Hypothalamus (tissue), 51 donors: ENCODE data around the gene ANKRD1.
"Not testable (repeated sequence)": the region's sequence is repeated elsewhere in the genome, so short reads cannot be mapped to it uniquely, and the experiment has no call there.

Experiments
- DNase-seq, 51 donors: peaks; one replicate each; lab custom pipeline; 2025; lab: John Stamatoyannopoulos, UW

The ANKRD1 gene

DNA sequence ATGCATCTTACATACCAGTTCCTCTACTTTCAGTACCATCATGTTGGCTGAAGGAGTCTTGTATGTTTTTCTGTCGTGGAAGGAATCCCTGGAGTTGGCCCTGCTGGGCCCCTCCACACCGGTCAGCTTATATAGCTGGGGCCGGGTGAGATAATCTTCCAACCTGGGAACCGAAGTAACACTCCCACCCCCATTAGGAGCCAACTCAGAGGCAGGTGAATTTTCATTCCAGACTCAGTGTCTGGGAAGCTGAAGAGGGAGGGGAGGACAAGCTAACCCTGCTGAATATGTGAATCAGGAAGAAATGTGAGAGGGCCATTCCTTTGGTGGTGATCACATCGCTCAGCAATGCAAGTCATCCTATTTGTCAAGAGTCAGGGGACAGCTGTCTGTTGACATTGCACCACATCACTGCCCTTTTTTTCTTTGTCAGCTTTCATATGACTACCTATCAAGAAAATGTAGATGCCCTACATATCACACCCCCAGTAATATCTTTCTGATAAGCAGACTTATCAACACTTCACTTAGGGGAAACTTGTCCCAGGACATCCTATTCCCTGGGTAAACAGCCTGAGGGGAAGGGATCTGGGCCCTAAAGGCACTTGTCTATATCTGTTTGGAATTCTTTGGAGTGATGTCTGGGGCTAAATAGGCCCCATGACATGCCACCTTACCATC, at the start of gene ANKRD1:
ANKRD1 (minus strand) TSS at position 102 of the 681 bp plus-strand sequence; CDS start at position 42, 60 bp downstream.
- DNase-seq, result no peak

- DNase-seq, result no peak
Observed at GRCh38 chr10:90969947-90970673, 49.2 kb upstream of the ANKRD1 start.

DNA sequence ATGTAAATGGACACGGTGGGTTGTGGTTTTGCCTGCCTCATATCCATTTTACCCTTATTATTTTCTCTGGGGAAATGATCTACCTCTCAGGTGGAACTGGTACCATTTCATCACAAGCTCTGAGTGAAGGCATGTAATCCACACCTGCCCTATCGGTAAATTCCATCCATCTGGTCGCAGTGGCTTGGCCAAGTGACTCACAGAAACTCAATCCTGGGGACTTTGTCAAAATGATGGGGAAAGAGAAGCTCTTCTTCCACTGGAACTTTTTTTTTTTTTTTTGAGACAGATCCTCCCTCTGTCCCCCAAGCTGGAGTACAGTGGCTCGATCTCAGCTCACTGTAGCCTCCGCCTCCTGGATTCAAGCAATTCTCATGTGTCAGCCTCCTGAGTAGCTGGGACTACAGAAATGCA, 48.2 kb upstream of the ANKRD1 start:
- DNase-seq, result no peak

DNA sequence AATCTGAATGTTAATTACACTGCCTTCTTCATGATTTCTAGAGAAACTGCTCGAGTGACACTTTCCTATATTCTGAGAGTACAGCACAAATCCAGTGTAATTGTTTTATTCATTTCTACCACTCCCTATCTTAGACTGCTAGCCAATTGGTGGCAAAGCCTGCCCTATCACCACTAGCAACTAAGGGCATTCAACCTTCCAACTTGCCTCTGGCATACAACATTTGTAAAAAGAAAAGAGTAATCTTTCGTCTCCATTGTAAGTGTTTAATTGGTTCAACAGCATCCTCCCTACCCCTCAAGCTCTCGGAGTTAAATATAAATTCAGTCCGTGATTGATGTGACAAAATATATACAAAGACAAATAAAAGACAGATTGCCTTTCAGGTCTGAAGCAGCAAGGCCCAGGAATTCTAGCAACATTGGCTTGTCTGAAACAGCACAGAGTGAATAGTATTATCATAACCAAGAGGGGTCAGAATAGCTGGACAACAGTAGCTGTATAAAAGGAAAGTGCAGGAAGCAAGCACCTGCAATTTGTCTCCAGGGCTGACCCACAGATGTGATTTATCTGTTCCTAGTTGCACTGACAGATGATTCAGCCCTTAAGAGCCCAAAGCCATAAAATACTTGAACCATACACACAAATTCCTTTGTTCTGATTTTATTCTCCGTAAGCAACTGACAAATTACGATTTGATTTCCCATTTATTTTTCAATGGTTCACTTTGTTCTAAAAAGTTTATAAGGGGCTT, 47.6 kb upstream of the ANKRD1 start:
- DNase-seq, result no peak

DNA sequence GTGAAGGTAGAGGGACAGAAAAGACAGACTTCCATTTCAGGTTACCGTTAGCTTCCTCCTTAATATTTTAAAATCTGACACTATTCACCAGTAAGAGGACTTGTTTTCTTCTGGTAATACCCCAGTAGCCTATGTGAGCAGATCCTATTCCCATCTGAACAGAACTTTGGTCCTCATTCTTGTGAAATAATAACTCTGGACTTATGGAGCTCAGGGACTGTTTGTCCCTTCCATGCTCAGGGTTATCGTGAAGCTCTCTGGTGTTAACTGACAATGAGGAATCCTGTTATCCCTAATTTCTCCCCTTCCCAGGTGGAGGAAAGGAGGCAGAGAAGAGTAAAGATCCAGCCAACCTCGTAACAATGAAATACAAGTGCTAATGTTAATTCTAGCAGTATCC, 47.0 kb upstream of the ANKRD1 start:
- DNase-seq, result no peak

GRCh38 chr10:90966146-90966545, 45.3 kb upstream of the ANKRD1 start:
- no peak for DNase-seq

- no peak for DNase-seq
Observed at GRCh38 chr10:90965720-90966119, 44.8 kb upstream of the ANKRD1 start.

DNA sequence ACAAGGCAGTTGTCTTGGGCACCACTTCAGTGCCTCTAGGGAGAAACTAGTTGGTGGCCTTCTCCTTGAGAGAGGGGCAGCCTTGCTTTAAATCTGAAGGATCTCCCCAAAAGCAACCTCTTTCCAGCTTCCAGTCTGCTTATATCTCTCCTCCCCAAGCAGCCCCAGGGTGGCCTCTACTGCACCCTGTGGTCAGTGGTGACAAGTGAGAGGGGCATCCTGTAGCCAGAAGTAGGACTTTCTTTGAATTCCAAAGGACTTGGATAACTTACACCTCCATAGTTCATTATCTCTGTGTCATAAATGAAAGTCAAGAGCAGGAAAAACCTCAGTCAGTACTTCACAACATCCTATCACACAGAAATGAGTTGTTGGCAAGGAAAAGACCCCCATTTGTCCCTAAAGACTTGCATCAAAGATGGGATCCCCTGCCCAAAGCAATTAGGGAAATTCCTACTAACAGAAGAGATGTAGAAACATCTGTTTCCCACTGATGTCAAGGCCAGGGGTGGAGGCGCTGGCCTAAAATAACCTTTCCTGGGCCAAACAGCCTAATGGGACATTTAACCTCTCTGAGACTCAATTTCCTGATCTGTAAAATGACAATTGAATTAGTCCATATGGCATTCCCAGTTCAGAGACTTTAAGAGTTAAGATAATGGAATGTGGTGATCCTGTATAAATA, 44.0 kb upstream of the ANKRD1 start:
- no peak for DNase-seq

DNA sequence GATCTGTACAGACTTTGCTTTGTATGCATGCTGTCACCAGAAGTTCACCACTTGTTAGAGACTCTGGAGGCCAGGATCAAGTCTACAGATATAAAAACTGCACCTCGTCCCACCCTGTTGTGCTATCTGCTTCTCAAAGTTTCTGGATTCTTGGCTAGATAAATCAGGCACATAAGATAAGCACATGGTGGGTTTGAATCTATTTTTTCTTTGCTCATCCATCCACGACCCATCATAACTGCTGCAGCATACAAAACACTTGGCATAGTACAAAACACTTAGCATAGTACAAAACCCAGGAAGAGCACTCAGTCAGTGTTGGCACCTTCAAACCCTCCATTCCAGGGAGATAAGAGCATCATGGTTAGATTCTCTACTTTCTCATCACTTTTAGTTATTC, 42.4 kb upstream of the ANKRD1 start:
- no peak for DNase-seq

DNA sequence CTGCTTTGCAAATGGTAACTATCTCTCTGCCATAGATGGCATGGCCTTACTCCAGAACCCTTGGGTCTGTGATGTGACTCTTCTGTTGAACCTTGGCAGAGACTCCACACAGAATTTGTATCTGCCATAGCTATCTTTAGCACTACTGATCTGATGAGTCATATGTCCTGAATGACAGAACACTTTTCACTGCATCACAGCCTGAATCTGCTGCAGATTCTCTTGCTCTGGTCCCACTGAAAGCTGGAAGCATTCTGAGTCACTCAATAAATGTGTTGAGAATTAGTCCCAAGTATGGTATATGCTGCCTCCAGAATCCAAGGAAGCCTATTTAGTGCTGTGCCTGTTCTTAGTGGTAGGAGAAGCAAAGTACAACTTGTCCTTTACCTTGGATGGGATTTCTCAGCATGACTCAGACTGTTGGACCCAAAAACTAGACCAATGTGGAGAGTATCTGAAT, 39.5 kb upstream of the ANKRD1 start:
- DNase-seq, result peak in 2 of 51 donors; percentile 9 to 24

DNA sequence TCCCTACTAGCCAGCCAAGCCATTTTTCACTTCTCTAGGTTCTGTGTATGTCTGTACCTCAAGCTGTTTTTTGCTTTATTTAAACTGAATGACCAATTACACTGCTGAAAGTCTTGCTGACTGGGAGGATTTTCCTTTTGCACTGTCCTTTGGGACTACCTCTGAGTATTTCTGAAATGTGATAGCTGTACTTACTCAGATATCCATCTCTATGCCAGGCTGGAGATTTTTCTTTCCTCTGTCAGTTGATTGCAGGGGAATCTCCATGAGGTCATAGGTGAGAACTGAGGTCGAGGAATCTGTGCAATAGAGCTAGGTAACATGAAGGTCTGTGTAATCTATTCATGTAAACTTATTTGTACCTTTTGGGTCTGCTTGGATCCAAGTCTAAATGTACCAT, 38.9 kb upstream of the ANKRD1 start:
- no peak for DNase-seq

GRCh38 chr10:90958781-90959180, 37.9 kb upstream of the ANKRD1 start:
- DNase-seq, result no peak

DNA sequence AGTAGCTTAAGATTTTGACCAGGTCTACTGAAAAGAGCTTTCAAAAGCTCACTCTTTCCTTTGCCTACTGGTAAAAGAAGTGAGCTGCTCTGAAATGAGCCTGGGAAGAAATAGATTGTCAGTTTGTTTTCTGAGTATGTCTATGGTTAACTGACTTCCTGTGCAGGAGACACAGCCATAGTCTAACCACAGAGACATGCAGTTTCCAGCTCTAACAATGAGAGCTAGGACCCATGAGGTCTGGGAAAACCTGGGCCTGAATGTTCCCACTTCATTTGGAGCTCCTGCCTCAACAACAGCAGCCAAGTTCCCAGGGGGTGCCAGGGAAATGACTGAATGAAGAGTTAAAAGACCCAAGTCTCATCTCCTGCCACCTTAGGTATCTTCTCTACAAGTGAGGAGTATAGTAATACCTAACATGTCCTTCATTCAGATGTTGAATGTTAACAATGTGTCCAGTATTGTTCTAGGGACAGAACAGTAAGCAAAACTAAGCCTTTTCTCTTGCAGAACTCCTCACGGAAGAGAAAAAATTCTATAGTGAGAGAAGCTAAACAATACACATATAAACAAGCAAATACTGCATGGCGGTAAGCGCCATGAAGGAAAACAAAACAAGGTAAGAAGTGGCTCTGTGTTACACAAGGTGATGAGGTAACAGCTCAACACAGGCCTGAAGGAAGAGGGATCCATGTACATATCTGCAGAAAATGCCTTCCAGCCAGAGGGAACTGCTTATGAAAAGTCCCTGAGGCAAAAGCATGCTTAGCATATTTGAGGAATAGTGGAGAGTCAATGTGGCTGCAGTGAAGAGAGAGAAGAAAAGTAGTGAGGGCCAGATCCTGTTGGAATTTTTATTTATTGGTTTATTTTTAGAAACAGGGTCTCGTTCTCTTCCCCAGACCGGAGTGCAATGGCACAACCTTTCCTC, 26.4 kb upstream of the ANKRD1 start:
- DNase-seq, result no peak

DNA sequence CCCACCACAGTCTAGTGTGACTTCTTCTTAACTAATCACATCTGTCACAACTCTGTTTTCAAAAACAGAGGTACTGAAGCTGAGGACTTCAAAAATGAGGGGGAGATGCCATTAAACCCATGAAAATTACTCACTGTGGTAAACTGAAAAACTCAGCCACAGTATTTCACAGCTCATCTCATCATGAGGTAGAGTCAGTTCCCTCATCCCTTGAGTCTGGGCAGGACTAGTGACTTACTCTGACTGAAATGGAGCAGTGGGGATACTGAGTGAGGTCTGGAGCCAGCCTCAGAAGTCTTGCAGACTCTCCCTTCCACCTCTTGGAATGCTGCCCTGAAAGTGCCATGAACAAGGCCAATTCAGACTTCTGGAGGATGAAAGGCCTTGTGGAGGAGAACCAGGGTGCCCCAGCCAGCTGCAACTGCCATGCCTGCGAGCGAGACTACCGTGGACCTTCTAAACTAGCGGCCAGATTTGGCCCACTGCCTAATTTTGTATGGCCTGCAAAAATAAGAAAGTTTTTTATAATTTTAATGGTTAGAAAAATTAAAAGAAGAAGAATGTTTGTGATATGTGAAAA, 24.7 kb upstream of the ANKRD1 start:
- peak in 18 of 51 donors; percentile 2 to 56 (median 14) for DNase-seq

- DNase-seq, result no peak
Observed at GRCh38 chr10:90944749-90945148, 23.9 kb upstream of the ANKRD1 start.

DNA sequence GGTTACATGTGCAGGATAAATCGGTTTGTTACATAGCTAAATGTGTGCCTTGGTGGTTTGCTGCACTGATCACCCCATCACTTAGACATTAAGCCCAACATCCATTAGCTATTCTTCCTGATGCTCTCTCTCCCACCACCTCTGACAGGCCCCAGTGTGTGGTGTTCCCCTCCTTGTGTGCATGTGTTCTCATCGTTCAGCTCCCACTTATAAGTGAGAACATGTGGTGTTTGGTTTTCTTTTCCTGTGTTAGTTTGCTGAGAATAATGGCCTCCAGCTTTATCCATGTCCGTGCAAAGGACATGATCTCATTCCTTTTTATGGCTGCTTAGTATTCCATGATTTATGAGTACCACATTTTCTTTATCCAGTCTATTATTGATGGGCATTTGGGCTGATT, 22.1 kb upstream of the ANKRD1 start:
- not testable (repeated sequence) for DNase-seq

DNA sequence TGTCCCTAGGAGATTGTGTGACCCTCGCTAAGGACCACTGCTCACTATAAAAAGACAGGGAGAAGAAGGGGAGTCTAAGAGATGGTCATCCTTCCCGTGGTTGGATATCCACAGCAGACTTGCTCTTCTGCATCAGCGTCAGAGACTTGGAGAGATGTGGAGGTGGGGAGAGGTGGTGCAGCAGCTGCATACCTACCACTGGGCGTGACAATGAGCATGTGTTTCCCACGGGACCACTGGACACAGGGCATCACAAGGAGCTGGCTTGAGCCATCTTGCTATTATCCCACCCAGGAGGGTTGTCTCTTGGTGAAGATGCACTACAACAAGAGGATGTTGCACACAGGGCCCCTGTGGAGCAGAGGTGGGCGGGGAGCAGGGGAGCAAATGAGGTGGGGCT, 18.8 kb upstream of the ANKRD1 start:
- no peak for DNase-seq

DNA sequence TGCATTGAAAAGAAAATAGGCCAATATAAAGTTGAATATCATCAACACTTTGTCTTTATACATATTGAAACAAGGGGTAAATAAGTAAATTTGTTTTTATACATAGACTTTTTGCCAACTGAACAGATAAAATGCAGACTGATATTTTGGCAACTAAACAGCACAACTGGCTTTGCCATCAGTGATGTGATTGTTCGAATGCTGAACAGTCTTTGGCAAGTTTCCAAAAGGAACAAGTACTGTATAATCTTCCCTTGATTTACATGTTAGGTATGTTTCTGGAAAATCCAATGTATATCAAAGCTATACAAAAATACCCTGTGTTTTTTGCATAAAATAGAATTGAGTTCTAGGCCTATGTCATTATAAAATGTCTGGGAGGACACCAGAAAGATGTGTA, 18.2 kb upstream of the ANKRD1 start:
- DNase-seq, result no peak

DNA sequence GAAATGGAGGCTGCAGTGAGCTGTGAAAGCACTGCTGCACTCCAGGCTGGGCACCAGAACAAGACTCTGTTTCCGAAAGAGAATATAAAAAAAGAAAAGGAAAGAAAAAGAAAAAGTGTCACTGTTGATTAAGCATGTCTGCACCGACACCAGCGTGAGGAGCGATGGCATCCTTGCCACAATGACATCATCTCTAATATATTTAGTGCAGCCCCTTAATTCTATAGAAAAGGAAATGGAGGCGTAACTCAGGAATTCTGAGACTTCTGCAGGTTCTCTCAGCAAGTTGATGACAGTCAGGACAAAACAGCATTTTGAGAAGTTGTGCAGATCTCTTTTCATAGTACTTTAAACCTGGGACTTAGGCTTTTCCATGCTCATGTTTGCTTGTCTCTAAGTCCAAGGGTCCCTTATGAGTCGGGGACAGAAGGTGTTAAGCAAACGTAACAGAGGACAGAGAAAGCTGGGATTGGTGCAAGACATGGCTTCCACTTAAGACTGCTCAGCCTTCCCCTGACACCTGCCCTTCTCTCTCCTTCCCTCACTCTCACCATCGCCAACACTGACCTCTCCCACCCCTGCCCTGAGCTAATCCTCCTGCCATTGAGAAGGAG, 16.9 kb upstream of the ANKRD1 start:
- no peak for DNase-seq
